Fibroblast of skin of right quadriceps (primary cell): ENCODE data around the gene ABITRAM.
A peak's percentile ranks its signal among the peaks of the same experiment; 100 is the strongest.
"Not testable (repeated sequence)": the region's sequence is repeated elsewhere in the genome, so short reads cannot be mapped to it uniquely, and the experiment has no call there.

Experiments
- DNase-seq: peaks from one replicate; pipeline ENCODE4 v3.0.0-alpha.2; 2013

ABITRAM gene

GRCh38 chr9:108933231-108933717, 926 bp upstream of the ABITRAM start:
- DNase-seq = no peak

GRCh38 chr9:108933718-108934322, 380 bp upstream of the ABITRAM start, which contains the start of gene ELP1:
TSS of gene ELP1 (minus strand) at chr9:108934124. CDS start at chr9:108931146, 2,978 bp downstream.
- peak; percentile 95 for DNase-seq

- no peak for DNase-seq
Measured at GRCh38 chr9:108937561-108938305, 3.5 kb downstream of the ABITRAM start.

- no peak for DNase-seq
Measured at GRCh38 chr9:108939975-108940374, 5.8 kb downstream of the ABITRAM start.

- no peak for DNase-seq
Measured at GRCh38 chr9:108950168-108950567, 16.0 kb downstream of the ABITRAM start.

- DNase-seq = no peak
Measured at GRCh38 chr9:108951578-108951977, 17.4 kb downstream of the ABITRAM start.

GRCh38 chr9:108953983-108954574, 19.9 kb downstream of the ABITRAM start:
- DNase-seq = peak; percentile 48

GRCh38 chr9:108956022-108956630, 21.9 kb downstream of the ABITRAM start:
- DNase-seq = no peak

GRCh38 chr9:108956631-108957026, 22.4 kb downstream of the ABITRAM start:
- no peak for DNase-seq

- DNase-seq = no peak
Measured at GRCh38 chr9:108960331-108960730, 26.1 kb downstream of the ABITRAM start.

- no peak for DNase-seq
Measured at GRCh38 chr9:108961151-108961550, 27.0 kb downstream of the ABITRAM start.

GRCh38 chr9:108963459-108964143, 29.4 kb downstream of the ABITRAM start:
- no peak for DNase-seq

- no peak for DNase-seq
Measured at GRCh38 chr9:108967916-108968315, 33.7 kb downstream of the ABITRAM start.

GRCh38 chr9:108971392-108971791, 37.2 kb downstream of the ABITRAM start:
- DNase-seq = not testable (repeated sequence)

GRCh38 chr9:108972186-108972585, 38.0 kb downstream of the ABITRAM start:
- DNase-seq = no peak

GRCh38 chr9:108972626-108973209, 38.5 kb downstream of the ABITRAM start:
- DNase-seq = no peak

- DNase-seq = no peak
Measured at GRCh38 chr9:108973895-108974294, 39.7 kb downstream of the ABITRAM start.

- DNase-seq = no peak
Measured at GRCh38 chr9:108978205-108978604, 44.0 kb downstream of the ABITRAM start.

GRCh38 chr9:108980893-108981292, 46.7 kb downstream of the ABITRAM start:
- no peak for DNase-seq

- DNase-seq = no peak
Measured at GRCh38 chr9:108983885-108984284, 49.7 kb downstream of the ABITRAM start.
